ENCODE data around the gene VWF. TPM values are rescaled to one million over a fixed set of nuclear protein-coding genes. Genes with fewer than 3 reads are reported as not detected.
"Not testable (repeated sequence)": the region's sequence is repeated elsewhere in the genome, so short reads cannot be mapped to it uniquely, and the experiment has no call there.

The VWF gene
- total and polyA plus RNA-seq, 2 of the 4 experiments (the other 2 are of a cell fraction): under 0.01 to 0.09 TPM

GRCh38 chr12:6102021-6102420 is 22.4 kb downstream of the VWF start:
- H3K14ac ChIP-seq (replicated peaks; ENCODE audit: low read depth, low read length); H2BK5ac ChIP-seq (ENCODE audit: low read depth, low read length, poor library complexity, severe bottlenecking); H2BK120ac ChIP-seq (ENCODE audit: low read depth, low read length); in situ Hi-C loops (cut with MboI; ENCODE audit: low sequenced_read_pairs); H4K5ac ChIP-seq (ENCODE audit: low read depth, low read length); H4K20me1 ChIP-seq (ENCODE audit: insufficient read depth, low read length); POLR2A ChIA-PET (ENCODE audit: unreplicated experiment); CTCF ChIA-PET; H3K79me1 ChIP-seq (ENCODE audit: low read depth in 1 of 2, low read length in 2 of 2); H3K4me1 ChIP-seq (ENCODE audit: control insufficient read depth, insufficient read depth, low read length); H2AK5ac ChIP-seq (ENCODE audit: low read depth, low read length); H3K27me3 ChIP-seq (ENCODE audit: control insufficient read depth, insufficient read depth, low read length); intact Hi-C loops (cut with micrococcal nuclease); H2BK15ac ChIP-seq (ENCODE audit: low read depth, low read length); H4K91ac ChIP-seq (ENCODE audit: insufficient read depth, low read depth, low read length); BruUV-seq (replicated peaks); H3K4me2 ChIP-seq (ENCODE audit: low read depth, low read length); H3K9me1 ChIP-seq (ENCODE audit: insufficient read depth, low read length); dilution Hi-C loops (cut with HindIII; ENCODE audit: low sequenced_read_pairs, unreplicated experiment); H3K18ac ChIP-seq (ENCODE audit: low read depth, low read length); H2BK20ac ChIP-seq (ENCODE audit: low read depth, low read length); H2AFZ ChIP-seq (replicated peaks; ENCODE audit: low read length, poor library complexity); H3K27ac ChIP-seq (ENCODE audit: insufficient read depth, low read length); H3K4ac ChIP-seq (ENCODE audit: low read depth, low read length); H3K23ac ChIP-seq (ENCODE audit: low read depth, low read length); H3K4me3 ChIP-seq (ENCODE audit: insufficient read depth, low read depth, low read length); H2AK9ac ChIP-seq (replicated peaks; ENCODE audit: low read depth, low read length, poor library complexity); H4K8ac ChIP-seq (ENCODE audit: low read depth in 2 of 2, low read length in 2 of 2); ATAC-seq (ENCODE audit: low read depth); H3K56ac ChIP-seq (ENCODE audit: extremely low read depth, insufficient read depth, low read length); H3K9ac ChIP-seq (ENCODE audit: low read depth, low read length); H3K36me3 ChIP-seq (ENCODE audit: control insufficient read depth, insufficient read depth, low read length); DNase-seq; H3K9me3 ChIP-seq (ENCODE audit: control insufficient read depth, insufficient read depth, low read length): not testable (repeated sequence)
- WGBS, 2 experiments (ENCODE audit: extremely low coverage in 2 of 2, insufficient read length in 1 of 2): 93% methylated on average over 2 of the region's 5 CpGs; no CpG with 5 or more reads in 1 of the 2 experiments

Measured in IMR-90 (cell line).